HEK293 (cell line): ENCODE data around the gene ABCE1.

Experiments
- PRDM1 ChIP-seq: fragments of 450-650 bp; formaldehyde crosslinking; IDR thresholded peaks from 2 replicates; pipeline ENCODE4; 2016; ENCODE audit warnings: missing biosample characterization, missing genetic modification characterization
- ZNF133 ChIP-seq: fragments of 450-650 bp; formaldehyde crosslinking; IDR thresholded peaks from 2 replicates; pipeline ENCODE4 v1.5.1; 2016; ENCODE audit warnings: missing biosample characterization, missing genetic modification characterization
- ZNF175 ChIP-seq: fragments of 450-650 bp; formaldehyde crosslinking; IDR thresholded peaks from 2 replicates; pipeline ENCODE4 v1.5.1; 2016; ENCODE audit warnings: missing biosample characterization, missing genetic modification characterization

DNA sequence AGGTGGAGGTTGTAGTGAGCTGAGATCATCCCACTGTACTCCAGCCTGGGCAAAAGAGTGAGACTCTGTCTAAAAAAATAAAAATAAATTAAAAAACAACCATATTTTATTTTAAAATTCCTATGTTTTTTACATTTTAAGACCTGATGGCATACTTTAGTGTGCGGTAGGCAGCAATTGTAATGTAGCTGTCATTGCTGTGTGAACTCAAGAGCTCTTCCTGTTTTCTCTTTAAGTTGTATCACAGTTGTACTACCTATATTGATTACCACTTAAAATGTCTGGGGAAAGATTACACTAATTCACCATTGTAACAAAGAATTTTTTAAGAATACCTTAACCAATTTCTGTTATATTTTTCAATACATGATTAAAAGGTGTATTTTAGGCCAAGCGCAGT, 27.3 kb downstream of the ABCE1 start:
- no peak for TF ChIP-seq PRDM1 (tag by site-specific recombination)
- no peak for TF ChIP-seq ZNF175 (tag by site-specific recombination)
- no peak for TF ChIP-seq ZNF133 (tag by site-specific recombination)
